Effector memory CD4-positive, alpha-beta T cell (primary cell): ENCODE data around the gene EPB41L5.
"Not testable (repeated sequence)": the region's sequence is repeated elsewhere in the genome, so short reads cannot be mapped to it uniquely, and the experiment has no call there.

Experiments
- DNase-seq, 3 donors: peaks; one replicate each; pipeline ENCODE4 v3.0.0-alpha.2; 2020
- H3K27ac ChIP-seq: 2 replicates; pipeline ENCODE4 v1.7.0; 2013; ENCODE audit warnings: mild to moderate bottlenecking, low read length, moderate library complexity; ENCODE audit not compliant: insufficient read depth, poor library complexity, severe bottlenecking
- H3K27me3 ChIP-seq: replicated peaks from 2 replicates; pipeline ENCODE4 v1.7.0; 2013; ENCODE audit warnings: mild to moderate bottlenecking, low read length; ENCODE audit not compliant: insufficient read depth, control insufficient read depth, poor library complexity, severe bottlenecking
- H3K36me3 ChIP-seq: 2 replicates; pipeline ENCODE4 v1.7.0; 2013; ENCODE audit warnings: mild to moderate bottlenecking, low read length, moderate library complexity; ENCODE audit not compliant: control insufficient read depth, insufficient read depth
- H3K4me1 ChIP-seq: 2 replicates; pipeline ENCODE4 v1.7.0; 2013; ENCODE audit warnings: low read length, mild to moderate bottlenecking; ENCODE audit not compliant: control insufficient read depth, insufficient read depth, poor library complexity, severe bottlenecking
- H3K4me3 ChIP-seq: 2 replicates; pipeline ENCODE4 v1.7.0; 2013; ENCODE audit warnings: low read length, low read depth, mild to moderate bottlenecking; ENCODE audit not compliant: insufficient read depth, poor library complexity, severe bottlenecking
- H3K9me3 ChIP-seq: 2 replicates; pipeline ENCODE4 v1.7.0; 2013; ENCODE audit warnings: mild to moderate bottlenecking, low read length, moderate library complexity; ENCODE audit not compliant: control insufficient read depth

The EPB41L5 gene

DNA sequence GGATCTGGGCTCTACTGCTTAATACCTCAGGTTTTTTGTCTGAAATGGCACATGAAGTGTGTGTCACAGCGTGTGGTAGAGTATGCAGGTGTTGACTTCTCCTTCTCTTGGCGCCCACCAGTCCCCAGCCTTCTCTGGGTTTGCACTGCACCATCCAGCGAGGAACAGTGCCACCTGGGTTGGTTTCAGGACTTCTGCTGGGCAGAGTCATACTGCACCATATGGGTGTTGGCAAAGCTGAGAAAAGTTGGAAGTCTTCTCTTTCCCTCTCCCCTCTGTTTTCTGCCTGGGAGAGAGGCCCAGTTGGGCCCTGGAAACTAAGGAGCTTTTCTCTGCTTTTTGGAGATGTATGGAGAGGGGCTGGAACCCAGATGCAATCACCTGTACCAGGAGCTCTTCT lies 166.5 kb downstream of the EPB41L5 start:
- no peaks in the 10 kb centered on the region for H3K36me3 ChIP-seq
- no peak for DNase-seq
- H3K27me3 ChIP-seq: no peaks in the 10 kb centered on the region
- H3K4me3 ChIP-seq: no peak overlapping the region
- peaks cover 37% of the 10 kb centered on the region for H3K4me1 ChIP-seq
- no peak overlapping the region for H3K27ac ChIP-seq
- no peaks in the 10 kb centered on the region for H3K9me3 ChIP-seq

DNA sequence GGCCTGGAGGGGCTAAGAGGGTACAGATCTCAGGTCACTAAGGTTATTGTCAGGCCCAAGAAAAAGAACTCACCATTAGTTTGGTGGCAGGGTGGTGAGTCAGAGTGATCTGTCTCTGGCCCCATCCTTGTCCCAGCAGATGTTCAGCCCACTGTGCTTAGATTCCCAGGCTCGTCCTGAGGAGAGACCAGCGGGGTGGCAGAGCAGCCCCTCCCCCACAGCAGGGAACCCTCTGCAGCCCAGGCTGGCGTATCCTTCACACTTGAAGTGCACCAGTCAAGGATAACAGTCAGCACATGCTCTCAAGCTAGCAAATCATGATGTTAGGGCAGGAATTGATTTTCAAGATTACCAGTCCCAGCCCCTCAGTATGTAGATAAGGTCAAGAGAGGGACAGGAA lies 167.2 kb downstream of the EPB41L5 start:
- no peak overlapping the region for H3K27ac ChIP-seq
- H3K27me3 ChIP-seq: no peaks in the 10 kb centered on the region
- H3K4me3 ChIP-seq: no peak overlapping the region
- H3K4me1 ChIP-seq: peaks cover 35% of the 10 kb centered on the region
- no peaks in the 10 kb centered on the region for H3K9me3 ChIP-seq
- DNase-seq: no peak
- H3K36me3 ChIP-seq: no peaks in the 10 kb centered on the region

DNA sequence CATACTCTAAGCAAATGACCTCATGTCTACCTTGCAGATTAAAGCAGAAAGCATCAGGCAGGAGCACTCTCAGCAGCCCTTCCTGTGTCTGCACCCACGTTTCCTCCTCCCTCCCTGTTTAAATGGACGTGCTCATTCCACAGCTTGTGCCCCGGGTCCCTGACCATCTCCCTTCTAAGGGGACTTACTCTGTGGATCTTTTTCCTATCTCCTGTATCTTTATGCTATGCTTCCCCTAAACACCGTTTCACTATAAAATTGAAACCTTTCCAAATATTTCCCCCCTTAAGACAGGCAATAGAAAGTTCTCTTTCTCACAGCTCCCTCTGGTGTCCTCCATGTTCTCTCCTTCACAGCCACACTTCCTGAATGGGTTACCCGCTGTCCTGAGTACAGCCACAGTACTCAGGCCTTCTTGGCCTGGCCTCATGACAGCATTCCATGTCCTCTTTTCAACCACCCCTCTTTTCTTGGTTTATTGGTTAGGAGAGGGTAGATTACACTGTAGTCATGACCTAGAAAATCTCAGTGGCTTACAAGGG lies 169.2 kb downstream of the EPB41L5 start:
- Histone ChIP-seq H3K4me3 (no peak overlapping the region), H3K9me3 (no peaks in the 10 kb centered on the region), H3K27me3 (no peaks in the 10 kb centered on the region), H3K27ac (no peak overlapping the region), H3K4me1 (peaks cover 23% of the 10 kb centered on the region), H3K36me3 (no peaks in the 10 kb centered on the region)
- DNase-seq: no peak

DNA sequence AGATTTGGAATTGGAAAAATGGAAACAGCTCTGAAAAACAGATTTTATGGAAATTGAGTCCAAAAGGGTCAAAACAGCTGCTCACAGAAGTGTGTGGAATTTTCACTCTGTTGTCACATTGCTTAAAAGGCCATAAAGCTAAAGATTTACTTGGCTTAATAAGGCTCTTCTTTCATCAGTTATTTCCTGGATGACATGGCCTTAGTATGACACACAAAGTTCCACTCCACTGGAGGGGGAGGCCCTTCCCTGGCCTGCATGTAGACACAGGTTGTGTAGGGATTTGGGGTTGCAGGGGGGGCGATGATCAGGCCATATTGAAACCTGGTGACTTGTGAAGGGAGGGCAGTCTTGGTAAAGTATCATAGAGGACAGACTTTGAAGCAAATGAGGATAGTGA lies 176.3 kb downstream of the EPB41L5 start:
- no peaks in the 10 kb centered on the region for H3K9me3 ChIP-seq
- no peaks in the 10 kb centered on the region for H3K36me3 ChIP-seq
- H3K27me3 ChIP-seq: no peaks in the 10 kb centered on the region
- H3K4me1 ChIP-seq: no peaks in the 10 kb centered on the region
- no peak overlapping the region for H3K4me3 ChIP-seq
- DNase-seq: no peak
- no peak overlapping the region for H3K27ac ChIP-seq

DNA sequence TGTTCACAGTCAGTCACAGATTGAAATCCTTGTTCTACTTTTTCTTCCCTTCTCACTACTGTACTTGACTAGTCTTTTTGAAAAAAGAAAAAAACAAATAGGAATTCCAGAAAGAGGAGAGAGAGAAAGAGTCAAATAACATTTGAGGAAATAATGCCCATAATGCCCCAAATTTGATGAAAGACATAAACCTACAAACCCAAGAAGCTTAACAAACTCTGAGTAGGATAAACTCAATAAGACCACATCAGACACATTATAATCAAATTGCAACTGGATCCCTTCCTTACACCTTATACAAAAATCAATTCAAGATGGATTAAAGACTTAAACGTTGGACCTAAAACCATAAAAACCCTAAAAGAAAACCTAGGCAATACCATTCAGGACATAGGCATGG lies 179.4 kb downstream of the EPB41L5 start:
- Histone ChIP-seq H3K27ac (no peak overlapping the region), H3K4me3 (no peak overlapping the region), H3K36me3 (no peaks in the 10 kb centered on the region), H3K27me3 (no peaks in the 10 kb centered on the region), H3K4me1 (no peaks in the 10 kb centered on the region), H3K9me3 (no peaks in the 10 kb centered on the region)
- no peak for DNase-seq

DNA sequence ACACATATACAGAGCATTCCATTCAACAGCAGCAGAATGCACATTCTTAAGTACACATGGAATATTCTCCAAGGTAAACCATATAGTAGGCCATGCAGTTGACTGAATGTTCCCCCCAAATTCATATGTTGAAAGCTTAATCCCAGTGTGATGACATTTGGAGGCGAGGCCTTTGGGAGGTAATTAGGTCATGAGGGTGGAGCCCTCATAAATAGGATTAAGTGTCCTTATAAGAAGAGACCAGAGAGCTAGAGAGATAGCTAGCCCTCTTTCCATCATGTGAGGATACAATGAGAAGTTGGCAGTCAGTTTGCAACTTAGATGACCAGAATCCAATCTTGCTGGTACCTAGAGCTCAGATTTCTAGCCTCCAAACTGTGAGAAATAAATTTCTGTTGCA lies 182.7 kb downstream of the EPB41L5 start:
- H3K4me3 ChIP-seq: no peak overlapping the region
- H3K27me3 ChIP-seq: no peaks in the 10 kb centered on the region
- H3K27ac ChIP-seq: no peak overlapping the region
- no peaks in the 10 kb centered on the region for H3K36me3 ChIP-seq
- no peaks in the 10 kb centered on the region for H3K4me1 ChIP-seq
- DNase-seq: no peak
- no peaks in the 10 kb centered on the region for H3K9me3 ChIP-seq

DNA sequence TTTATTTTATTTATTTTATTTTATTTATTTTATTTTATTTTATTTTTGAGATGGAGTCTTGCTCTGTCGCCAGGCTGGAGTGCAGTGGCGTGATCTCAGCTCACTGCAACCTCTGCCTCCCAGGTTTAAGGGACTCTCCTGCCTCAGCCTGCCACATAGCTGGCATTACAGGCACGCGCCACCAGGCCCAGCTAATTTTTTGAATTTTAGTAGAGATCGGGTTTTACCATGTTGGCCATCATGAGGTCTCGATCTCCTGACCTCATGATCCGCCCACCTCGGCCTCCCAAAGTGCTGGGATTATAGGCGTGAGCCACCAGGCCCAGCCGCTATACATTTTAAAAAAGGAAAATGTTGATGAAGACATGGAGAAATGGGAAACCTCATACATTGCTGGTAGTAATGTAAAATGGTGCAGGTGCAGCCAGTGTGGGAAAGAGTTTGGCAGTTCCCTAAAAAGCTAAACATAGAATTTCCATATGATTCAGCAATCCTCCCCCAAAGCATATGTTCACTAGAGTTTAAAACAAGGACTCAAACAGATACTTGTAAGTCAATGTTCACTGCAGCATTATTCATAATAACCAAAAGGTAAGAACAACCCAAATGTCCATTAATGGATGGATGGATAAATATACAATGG lies 187.1 kb downstream of the EPB41L5 start:
- not testable (repeated sequence) for H3K27ac ChIP-seq, H3K4me3 ChIP-seq, H3K9me3 ChIP-seq, H3K4me1 ChIP-seq, H3K27me3 ChIP-seq, DNase-seq, H3K36me3 ChIP-seq

DNA sequence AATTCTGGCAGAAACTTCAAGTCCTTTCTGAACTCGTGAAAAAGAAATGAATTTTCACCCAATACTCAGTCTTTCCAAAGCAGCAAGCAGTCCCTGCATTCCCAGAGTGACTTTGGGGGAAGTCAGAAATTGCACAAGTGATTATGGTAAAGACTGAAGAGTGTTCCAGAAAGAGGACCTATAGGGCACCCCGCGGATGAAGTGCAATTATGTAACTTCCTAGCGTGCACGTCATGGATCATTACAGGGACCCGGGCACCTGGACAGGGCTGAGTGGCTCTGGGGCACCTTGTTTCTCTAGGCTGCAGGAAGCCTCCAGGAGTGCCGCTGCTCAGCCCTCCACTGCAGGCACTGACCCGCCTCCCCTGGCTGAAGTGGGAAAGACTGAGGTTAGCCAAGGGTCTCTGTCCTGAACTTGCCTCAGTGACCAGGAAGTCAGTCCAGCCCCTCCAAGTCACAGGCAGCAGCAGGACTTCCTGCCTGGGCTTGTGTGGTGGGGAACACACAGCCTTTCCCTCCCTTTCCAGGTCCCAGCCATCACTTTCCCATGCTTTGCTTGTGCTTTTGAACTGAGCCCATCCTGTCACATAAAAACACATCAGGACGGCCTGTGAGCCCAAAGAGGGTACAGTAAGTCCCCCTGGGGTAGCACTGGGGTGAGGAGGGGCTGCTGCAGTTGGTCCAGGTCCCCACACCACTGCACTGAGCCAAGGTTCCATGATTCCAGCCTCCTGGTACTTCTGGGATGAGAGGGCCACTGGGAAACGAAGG lies 190.6 kb downstream of the EPB41L5 start:
- no peaks in the 10 kb centered on the region for H3K9me3 ChIP-seq
- H3K27ac ChIP-seq: no peak overlapping the region

DNA sequence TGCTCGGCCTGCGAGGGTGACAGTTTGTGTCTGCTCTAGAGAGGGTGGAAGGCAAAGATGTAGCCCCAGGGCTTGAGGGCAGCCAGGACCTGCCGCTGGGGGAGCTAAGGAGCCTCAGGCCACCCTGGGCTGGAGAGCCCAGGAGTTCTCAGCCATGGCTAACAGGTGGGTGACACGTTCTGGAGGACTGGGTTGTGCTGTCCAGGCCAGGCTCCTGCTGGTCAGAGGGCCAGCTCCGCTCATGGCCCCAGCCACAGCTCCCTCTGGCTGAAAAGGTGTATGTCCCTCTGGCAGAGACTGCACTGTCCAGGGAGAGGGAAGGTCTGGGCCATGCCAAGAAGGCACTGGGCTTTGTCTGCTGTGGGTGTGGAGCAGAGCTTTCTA lies 191.1 kb downstream of the EPB41L5 start:
- no peak for DNase-seq
- H3K27ac ChIP-seq: no peak overlapping the region
- H3K4me1 ChIP-seq: no peaks in the 10 kb centered on the region
- H3K4me3 ChIP-seq: no peak overlapping the region
- H3K9me3 ChIP-seq: no peaks in the 10 kb centered on the region
- H3K36me3 ChIP-seq: no peaks in the 10 kb centered on the region
- no peaks in the 10 kb centered on the region for H3K27me3 ChIP-seq

More for the DNA sequence above, 190.6 kb downstream of the EPB41L5 start:
- no peaks in the 10 kb centered on the region for H3K4me1 ChIP-seq
- no peak for DNase-seq
- no peaks in the 10 kb centered on the region for H3K27me3 ChIP-seq
- no peak overlapping the region for H3K4me3 ChIP-seq
- no peaks in the 10 kb centered on the region for H3K36me3 ChIP-seq

DNA sequence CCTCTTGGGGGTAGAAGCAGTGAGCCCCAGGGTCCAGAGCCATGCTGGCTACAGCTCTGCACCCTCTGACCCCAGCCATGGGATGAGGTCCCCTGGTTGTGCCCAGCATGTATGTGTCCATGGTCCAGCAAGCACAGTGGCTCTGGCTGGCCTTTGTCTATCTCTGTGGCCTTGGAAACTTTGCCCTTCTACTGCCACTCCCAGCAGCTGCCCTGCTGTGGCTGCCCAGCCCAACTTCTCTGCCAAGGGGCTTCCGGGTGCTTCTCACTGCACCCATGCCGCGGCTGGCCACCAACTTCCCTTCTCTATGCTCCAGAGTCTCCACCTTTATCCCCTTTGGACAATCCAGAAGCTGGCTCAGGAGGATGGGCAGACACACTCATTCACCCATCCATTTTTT lies 191.5 kb downstream of the EPB41L5 start:
- Histone ChIP-seq H3K4me1 (no peaks in the 10 kb centered on the region), H3K9me3 (no peaks in the 10 kb centered on the region), H3K36me3 (no peaks in the 10 kb centered on the region), H3K27me3 (no peaks in the 10 kb centered on the region), H3K27ac (no peak overlapping the region), H3K4me3 (no peak overlapping the region)
- no peak for DNase-seq
